OCI-M2 (cell line): ENCODE results near the gene CAPN9.

ENCODE experiments used
- DNase-seq: peaks from one replicate; lab custom pipeline; 2025; ENCODE audit not compliant: unreplicated experiment; lab: John Stamatoyannopoulos, UW

Gene CAPN9

DNA sequence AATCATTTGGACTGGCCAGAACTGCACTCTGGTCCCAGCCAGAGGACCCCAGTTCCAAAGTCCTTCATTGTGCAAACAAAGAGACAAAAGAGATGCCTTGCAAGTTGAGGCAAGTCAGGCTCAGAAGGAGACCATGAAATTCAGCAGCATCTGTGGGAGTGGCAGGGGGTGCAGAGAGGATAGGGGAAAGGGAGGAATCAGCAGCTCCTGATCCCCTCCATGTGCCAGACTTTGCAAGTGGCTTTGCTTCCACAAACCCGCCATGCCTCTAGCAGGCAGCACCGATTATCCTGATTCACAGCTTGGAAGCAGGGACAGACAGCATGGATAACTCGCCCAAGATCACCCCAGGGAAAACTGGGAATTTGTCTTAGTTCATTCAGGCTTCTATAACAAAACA is 2.1 kb upstream of the CAPN9 start:
- DNase-seq = no peak

DNA sequence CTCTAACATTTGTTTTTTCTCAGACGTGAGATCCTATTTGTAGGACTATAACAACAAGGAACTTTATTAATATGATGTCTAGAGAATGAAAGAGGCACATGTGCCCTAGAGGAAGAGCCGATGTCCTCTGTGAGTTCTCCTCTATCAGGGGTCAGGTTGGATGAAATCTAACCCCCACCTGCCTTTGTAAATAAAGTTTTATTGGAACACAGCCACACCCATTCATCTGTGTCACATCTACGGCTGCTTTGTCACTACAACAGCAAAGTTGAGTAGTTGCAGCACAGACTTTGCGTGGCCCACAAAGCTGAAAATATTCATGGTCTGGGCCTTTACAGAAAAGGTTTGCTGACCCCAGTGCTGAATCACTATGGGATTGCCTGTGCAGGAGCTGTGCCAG is 571 bp upstream of the CAPN9 start:
- no peak for DNase-seq

DNA sequence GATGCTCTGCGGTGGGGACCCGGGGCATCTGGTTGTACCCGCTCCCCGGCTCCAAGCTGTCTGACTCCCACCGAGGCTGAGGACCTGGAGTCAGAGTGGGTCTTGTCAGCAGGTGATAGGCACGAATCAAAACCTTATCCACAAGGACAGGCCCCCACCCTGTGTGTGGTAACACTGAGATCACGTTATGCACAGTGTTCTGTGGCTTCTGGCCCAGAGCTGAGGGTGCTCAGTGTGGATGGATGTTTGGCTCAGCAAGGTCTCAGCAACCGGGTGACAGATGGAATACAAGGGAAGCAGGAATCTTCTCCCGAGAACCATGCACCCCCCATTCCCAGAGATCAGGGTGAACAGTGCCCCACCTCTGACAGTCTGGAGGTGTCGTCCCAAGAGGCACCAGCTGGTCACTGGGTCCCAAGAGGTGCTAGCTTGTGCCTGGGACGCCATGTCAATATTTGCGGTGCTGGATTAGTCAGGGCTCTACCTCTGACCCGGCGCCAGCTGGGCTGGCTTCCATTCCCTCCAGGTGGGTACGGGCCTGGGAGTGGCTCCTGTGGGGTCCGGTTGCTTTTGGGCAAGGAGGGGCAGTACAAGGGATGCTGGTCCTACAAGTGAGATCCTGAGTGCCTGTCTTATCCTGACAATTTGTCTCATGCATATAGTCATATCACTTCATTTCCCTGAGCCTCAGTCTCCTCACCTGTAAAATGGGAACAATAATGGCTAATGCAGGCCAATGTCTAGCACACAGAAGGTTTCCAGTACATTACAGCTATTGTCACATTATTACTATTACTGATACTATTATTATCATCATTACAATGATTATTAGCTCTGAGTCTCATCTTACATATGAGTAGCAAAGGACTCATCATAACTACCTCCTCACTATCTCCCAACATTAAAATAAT is 957 bp downstream of the CAPN9 start:
- DNase-seq = no peak

DNA sequence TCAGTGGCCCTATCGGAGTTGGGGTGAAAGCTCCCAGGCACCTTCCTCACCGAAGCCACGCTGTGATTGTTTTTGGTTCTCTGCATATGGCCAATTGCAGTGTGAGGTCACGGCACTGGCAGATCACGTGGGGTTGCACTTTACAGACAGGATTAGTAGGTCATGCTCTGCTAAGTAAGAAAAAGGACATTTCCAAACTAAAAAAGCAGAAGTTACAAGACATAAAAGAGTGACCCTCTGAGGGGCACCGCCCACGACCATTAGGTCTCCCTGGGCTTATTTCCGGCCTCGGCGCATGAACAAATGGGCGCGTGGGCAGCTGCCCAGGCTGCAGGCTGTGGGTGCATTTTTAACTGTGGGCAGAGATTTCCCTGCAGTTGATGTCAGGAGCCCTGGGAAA is 2.0 kb downstream of the CAPN9 start:
- no peak for DNase-seq

DNA sequence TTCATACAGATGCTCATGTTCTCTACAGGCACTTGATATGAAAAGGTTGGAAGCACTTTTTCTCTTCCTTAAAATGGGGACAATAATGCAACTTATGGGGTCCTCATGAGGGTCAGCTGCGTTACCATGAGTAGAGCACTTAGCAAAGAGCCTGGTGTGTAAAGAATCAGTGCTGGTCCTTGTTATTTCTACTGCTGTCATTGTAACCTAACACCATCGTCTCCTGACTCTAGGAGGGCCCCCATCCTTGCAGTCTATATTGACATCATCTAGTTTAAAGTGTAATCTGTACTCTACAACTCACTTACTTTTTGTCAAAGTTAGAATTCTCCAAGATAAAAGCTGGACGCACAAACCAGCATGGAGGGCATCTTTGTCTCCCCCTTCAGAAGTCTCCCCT is 2.4 kb downstream of the CAPN9 start:
- DNase-seq = no peak

DNA sequence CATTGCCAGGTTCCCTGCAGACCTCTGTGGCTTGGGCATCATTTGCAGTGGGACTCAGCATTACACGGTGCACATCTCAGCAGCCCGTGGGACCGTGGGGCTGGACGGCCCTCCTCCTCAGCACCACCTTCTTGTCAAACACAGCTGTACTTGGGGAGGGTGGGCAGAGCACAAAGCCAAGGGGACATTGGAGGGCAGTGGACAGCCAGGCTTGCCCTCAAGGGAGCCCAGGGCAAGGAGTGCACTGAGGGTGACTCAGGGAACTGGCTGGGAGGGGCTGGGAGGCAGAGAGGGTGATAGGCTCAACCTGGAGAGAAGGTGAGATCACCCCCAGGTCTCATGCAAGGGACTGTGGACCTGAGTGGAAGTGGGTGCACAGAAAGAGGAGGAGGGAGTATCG is 3.4 kb downstream of the CAPN9 start:
- no peak for DNase-seq

DNA sequence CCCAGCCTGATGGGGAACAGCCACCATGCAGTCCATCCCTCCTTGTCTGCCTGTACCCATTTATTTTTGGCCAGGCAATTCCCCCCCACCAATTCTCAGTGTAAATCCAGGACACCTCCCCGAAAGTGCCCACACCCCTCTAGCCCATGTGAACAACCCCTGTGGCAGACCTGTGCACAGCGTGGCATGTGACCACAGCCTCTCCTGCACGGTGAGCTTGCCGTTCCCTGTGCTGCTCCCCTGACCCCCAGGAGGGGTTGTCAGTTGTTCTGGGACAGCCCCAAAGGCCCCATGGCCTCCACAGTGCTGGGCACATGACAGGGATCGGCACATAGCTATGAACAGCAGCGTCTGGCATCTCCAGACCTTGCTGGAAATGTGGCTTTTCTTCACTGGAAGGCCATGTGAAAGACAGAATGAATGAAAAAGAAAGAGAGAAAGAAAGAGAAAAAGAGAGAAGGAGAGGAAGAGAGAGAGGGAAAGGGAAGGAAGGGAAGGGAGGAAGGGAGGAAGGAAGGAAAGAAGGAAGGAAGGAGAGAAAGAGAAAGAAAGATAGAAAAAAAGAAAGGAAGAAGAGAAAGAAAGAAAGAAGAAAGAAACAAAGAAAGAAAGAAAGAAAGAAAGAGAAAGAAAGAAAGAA is 3.9 kb downstream of the CAPN9 start:
- no peak for DNase-seq

DNA sequence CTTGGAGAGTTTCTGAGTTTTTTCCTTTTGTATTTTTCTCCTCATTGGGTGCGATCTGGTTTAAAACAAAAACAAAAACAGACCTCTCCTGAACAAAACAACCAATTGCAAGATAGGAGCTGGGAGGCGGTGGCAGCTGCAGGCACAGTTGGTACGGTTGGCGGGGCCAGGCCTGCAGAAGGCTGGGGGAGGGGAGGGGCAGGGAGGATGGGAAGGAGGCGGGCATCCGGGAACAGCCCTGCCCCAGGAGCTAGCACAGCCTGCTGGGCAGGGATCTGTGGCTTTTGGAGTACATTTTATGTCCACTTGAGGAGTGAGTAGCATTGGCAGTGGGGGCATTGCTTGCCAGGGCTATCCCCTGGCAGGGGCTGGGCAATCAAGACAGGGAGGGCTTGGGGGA is 5.2 kb downstream of the CAPN9 start:
- no peak for DNase-seq

DNA sequence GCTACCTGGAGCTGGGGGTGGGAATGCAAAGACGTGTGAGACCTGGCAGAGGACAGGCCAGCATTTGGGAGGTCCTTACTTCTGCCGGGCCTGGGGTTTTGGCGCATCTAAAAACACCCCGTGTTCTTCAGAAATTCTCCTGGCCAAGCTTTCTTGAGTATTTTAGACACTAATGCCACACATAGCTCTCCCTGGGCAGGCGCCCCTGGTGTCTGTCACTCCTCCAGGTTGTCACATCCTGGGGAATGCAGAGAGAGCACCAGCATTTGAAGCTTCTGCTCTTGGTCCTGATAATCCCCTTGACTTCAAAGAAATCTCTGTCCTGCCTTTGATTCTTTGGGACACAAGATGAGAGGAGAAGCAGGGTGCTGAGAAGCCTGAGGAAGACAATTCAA is 6.0 kb downstream of the CAPN9 start:
- no peak for DNase-seq

DNA sequence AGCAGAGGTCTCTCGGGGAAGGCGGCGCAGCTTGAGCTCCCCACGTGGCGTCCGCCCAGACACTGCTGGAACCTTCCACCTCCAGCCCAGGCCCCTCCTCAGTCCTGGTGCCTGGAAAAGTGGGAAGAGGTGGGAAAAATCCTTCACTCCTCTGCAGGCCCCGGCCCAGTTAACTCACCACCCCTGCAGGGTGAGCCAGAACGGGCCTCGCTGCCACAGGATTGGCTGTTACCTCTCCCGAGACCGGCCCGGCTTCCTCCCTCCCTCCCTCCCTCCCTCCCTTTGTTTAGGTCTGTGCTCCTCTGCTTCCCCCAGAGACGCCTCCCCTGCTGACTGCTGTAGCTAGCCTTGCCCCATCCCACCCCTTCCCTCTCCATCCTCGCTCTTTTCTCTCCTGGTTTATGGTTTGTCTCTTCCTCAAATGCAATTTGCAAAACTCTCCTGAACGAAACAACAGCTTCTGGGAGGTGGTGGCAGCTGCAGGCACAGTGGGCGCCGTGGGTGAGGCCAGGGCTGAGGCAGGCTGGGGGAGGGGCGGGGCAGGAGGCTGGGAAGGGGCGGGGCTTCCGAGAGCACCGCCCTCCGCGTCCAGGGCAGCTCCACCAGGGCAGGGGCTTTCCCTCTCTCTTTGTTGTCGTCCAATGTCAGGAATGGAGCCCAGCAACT is 6.5 kb downstream of the CAPN9 start:
- no peak for DNase-seq

DNA sequence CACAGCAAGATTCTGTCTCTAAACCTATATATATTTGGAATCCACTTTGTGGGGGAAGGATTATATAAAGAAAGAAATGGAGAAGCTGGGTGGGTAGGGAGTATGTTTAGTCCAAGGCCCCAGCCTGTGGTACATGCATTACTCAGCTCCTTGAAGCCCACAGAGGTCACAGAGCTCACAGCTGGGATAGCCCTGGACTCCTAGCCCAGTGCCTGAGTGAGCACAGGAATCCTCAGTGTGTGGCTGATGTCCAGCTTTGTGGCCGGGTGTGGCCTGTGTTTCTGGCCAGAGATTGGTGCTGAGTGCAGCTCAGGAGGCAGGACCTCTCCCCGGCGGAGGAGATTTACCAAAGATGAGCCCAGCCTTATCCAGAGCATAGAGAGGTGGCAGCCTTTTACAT is 7.6 kb downstream of the CAPN9 start:
- DNase-seq = no peak

DNA sequence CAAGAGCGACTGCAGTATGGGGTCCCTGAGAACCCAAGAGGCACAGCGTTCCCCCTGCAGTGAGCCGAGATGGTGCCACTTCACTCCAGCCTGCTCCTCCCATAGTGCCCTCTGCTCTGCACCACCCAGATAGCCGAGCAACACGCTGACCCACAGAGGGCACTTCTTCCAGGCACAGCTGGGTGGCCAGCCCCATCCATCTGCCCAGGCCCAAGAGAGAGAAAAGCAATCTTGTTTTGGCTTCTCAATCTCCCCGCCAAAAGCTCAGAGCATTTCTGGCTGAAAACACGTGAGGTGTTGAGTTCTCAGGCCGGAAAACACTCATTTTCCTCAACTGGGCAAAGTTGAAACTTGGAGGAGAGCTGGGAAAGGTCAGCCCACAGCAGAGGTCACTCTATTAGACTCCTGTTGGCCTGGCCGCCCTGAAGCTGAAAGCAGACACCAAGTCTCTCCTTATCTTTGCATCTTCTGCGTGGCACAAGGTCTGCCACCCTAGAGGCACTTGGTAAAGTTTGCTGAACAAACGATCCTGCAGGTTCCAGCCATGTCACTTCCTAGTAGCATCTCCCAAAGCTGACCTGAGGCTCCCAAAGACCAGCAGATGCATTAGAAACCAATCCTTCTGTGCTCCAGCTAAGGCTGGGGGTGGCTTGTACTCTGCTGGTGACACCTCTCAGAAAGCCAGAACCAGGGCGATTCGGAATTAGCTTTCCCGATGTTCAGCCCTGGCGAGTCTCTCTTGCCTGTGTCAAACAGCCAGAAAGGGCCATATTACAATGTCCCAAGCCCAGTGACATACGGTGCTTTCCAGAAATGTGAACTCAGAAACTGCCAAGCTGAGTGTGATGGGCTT is 10.9 kb downstream of the CAPN9 start:
- DNase-seq = no peak

DNA sequence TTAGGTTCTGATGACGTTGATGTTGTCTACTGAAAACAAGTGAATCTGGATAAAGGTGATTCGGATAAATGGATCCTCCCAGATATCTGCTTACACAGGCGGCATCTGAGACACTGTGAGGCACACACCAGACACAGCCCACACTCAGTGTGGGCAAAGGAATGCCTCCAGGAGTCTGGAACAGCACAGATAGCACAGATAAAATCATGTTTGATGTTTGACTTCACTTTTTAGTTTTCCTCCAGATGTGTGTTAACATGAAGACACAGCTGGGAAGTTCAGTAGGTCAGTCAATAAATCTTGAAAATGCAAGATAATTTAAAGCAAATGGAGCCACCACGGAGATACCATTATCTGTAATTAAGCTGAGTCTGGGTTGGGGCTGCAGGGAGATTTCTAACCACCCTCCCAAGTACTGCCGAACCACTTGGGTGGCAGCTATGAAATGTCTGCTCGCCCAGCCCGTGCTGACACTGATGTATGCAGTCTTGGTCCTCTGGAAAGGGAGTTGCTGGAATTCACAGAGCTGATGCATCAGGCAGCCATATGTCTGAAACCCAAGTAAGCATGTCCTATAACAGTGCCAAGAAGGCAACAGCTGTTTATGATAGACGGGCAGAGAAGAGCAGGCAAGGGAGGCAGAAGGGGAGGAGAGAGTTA is 11.7 kb downstream of the CAPN9 start:
- no peak for DNase-seq

DNA sequence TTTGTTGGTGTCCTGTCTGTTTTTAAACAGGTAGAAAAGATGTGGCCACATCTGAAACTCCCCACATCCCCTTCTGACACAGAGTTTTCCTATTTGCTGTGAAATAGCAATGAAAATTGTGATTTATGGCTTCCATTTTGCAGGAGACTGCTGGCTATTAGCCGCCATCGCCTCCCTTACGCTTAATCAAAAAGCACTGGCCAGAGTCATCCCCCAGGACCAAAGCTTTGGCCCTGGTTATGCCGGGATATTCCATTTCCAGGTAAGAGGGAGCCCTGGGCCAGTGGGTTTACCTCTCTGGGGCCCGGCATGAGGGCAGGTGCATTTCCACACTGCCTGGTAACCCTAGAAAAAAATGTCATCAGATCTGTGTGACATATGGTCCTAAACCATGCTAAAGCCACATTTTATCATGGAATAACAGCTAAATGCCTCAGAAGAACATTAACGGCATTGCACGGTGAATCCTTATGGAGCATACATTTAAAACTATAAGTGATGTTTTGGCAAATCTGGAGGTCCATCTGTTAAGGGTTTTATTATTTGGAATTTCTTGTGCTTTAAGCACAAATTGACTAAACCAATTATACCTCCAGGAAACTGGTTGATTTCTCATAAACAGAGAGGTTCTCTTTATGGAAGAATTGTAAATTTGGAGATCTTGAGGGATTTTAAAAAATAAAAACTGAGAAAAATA is 12.3 kb downstream of the CAPN9 start:
- DNase-seq = no peak

DNA sequence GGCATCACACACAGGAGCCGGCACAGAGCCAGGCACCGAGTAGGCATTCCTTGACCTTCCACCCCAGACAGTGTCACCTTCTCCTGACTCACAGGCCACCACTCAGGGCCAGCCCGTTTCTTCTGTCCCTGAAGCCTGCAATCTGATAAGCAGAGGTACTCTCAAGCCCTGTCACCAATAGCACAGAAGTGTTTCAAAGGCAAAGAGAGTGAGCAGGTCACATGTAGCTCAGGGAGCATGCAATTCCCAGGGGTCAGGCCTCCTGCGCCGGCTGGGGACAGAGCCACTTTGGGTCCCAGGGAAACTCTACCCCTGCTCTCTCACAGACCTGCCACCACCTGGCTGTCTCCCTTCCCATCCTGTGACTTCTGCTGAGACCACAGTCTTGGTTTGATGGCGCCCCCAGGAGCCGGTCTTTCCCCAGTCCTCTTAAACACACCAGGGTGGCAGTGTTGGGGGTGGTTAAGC is 13.2 kb downstream of the CAPN9 start:
- DNase-seq = no peak

DNA sequence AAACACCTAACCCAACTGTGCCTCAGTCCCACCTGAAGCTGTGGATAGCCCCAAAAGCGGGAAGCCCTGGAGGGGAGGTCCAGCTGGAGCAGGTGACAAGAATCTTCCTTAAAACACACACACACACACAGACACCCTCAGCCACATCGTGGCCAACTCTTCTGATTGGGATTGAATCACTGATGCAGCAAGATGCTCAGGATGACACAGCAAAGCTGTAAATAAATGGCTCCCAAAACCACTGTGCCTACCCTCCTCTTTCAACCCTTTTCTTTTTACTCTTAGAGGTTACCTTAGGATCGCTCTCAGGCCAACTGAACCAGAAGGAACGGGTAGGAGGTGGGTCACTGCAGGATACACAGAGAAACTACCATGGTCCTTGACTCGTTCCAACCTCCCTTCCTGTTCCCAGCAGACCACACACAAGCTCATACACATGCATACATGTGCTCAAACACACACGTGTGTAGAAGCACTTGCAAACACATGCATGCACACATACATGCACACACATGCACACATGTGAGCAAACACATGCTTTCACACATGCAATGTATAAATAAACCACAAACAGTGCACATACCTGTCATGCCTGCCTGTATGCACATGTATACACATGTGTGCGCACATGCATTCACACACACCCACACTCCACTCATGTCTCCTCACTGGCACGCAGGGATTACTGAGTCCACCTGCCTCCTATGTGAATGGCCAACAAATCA is 14.4 kb downstream of the CAPN9 start:
- no peak for DNase-seq

DNA sequence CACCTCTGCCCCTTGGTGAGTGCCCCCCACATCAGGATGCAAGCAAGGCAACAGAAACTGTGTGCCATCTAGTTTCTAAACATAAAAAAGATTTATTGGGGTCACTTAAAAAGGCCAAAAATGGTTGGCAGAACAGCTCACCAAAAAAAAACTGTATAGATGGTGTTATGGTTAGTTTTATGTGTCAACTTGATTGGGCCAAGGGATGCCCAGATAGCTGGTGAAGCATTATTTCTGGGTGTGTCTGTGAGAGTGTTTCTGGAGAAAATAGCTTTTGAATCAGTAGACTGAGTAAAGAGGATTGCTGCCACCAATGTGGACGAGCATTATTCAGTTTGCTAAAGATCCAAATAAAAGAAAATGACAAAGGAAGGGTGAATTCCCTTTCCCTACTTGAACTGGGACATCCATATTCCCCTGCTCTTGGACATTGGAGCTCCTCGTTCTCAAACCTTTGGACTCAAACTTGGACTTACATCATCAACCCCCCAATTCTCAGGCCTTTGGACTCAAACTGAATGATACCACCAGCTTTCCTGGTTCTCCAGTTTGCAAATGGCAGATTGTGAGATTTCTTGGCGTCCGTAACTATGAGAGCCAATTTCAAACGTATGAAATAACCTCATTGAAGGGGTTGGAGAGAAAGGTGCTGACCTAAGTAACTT is 16.9 kb downstream of the CAPN9 start:
- no peak for DNase-seq

DNA sequence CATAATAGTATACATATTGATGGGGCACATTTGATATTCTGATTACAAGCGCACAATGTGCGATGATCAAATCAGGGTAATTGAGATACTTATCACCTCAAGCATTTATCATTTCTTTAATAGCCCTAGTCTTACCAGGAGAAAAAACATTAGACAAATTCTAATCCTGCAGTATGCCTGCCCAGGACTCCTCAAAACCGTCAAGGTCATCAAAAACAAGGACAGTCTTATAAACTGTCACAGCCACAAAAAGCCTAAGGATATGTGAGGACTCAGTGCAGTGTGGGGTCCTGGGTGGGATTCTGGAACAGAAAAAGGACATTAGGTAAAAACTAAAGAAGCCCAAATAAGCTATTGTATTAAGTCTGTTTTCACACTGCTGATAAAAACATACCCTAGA is 19.1 kb downstream of the CAPN9 start:
- no peak for DNase-seq
